HEK293 (cell line): ENCODE results near the gene RPS6KB2.

Experiments used
- CTCF ChIA-PET: fragments of 350-600 bp; formaldehyde crosslinking; extraction: SDS; loops from one replicate; lab custom pipeline; 2021; ENCODE audit warnings: antibody characterized with exemption; lab: Yijun Ruan, JAX
- POLR2A ChIA-PET: fragments of 300-600 bp; formaldehyde crosslinking; extraction: SDS; loops from one replicate; lab custom pipeline; 2020; ENCODE audit warnings: antibody characterized with exemption, inconsistent platforms; lab: Yijun Ruan, JAX
- H3K27ac ChIP-seq: fragments of 200-500 bp; sonication (Bioruptor generic); 2 replicates; pipeline ENCODE4 v1.5.1; 2014; ENCODE audit warnings: low read depth, low read length, control low read depth, inconsistent platforms; ENCODE audit errors: extremely low read depth
- H3K36me3 ChIP-seq, 2 experiments: fragments of 200-500 bp in 1 of 2; sonication (Bioruptor generic) in 1 of 2; 1 replicate in 1 of 2; 2 replicates in 1 of 2; pipeline ENCODE4 v1.5.1; 2014 to 2017; ENCODE audit warnings: inconsistent platforms in 2 of 2, low read length in 2 of 2; ENCODE audit not compliant: control insufficient read depth in 2 of 2, insufficient read depth in 1 of 2
- H3K4me1 ChIP-seq: fragments of 200-500 bp; sonication (Bioruptor generic); 2 replicates; pipeline ENCODE4 v1.5.1; 2014; ENCODE audit warnings: mild to moderate bottlenecking, low read length, inconsistent platforms; ENCODE audit not compliant: control insufficient read depth, insufficient read depth
- H3K4me3 ChIP-seq: 2 replicates; pipeline ENCODE4 v1.5.1; 2011; ENCODE audit warnings: low read depth, mild to moderate bottlenecking, control low read depth, low read length, moderate library complexity
- H3K9me3 ChIP-seq: fragments of 200-500 bp; sonication (Bioruptor generic); 2 replicates; pipeline ENCODE4 v1.5.1; 2014; ENCODE audit warnings: low read depth, low read length, inconsistent platforms; ENCODE audit not compliant: control insufficient read depth, insufficient read depth
- BCL11A ChIP-seq: fragments of 450-650 bp; formaldehyde crosslinking; IDR thresholded peaks from 2 replicates; pipeline ENCODE4 v1.5.1; 2016; ENCODE audit warnings: low read depth, missing biosample characterization, missing genetic modification characterization
- IKZF3 ChIP-seq: fragments of 450-650 bp; IDR thresholded peaks from 2 replicates; pipeline ENCODE4 v1.5.0; 2018; ENCODE audit warnings: missing biosample characterization, mild to moderate bottlenecking, missing genetic modification characterization, moderate library complexity
- PBX3 ChIP-seq: sonication (generic); formaldehyde crosslinking; IDR thresholded peaks from 2 replicates; pipeline ENCODE4 v1.8.1; 2022; ENCODE audit warnings: mild to moderate bottlenecking, moderate library complexity, missing genetic modification reagents
- PRDM10 ChIP-seq: fragments of 450-650 bp; formaldehyde crosslinking; IDR thresholded peaks from 2 replicates; pipeline ENCODE4 v1.5.1; 2016; ENCODE audit warnings: missing biosample characterization, missing genetic modification characterization
- PRDM2 ChIP-seq: fragments of 450-650 bp; formaldehyde crosslinking; IDR thresholded peaks from 2 replicates; pipeline ENCODE4 v1.5.1; 2016; ENCODE audit warnings: missing biosample characterization, missing genetic modification characterization, borderline replicate concordance
- SP3 ChIP-seq: fragments of 450-650 bp; formaldehyde crosslinking; IDR thresholded peaks from 2 replicates; pipeline ENCODE4 v1.5.1; 2016; ENCODE audit warnings: missing biosample characterization, missing genetic modification characterization
- ZBTB17 ChIP-seq: fragments of 450-650 bp; formaldehyde crosslinking; IDR thresholded peaks from 2 replicates; pipeline ENCODE4 v1.5.1; 2016; ENCODE audit warnings: missing biosample characterization, missing genetic modification characterization
- ZBTB6 ChIP-seq: fragments of 450-650 bp; formaldehyde crosslinking; IDR thresholded peaks from 2 replicates; pipeline ENCODE4 v1.5.1; 2017; ENCODE audit warnings: missing biosample characterization, missing genetic modification characterization
- ZNF155 ChIP-seq: fragments of 450-650 bp; formaldehyde crosslinking; IDR thresholded peaks from 2 replicates; pipeline ENCODE4 v1.5.1; 2016; ENCODE audit warnings: missing biosample characterization, missing genetic modification characterization
- ZNF16 ChIP-seq: fragments of 450-650 bp; formaldehyde crosslinking; IDR thresholded peaks from 2 replicates; pipeline ENCODE4 v1.5.1; 2016; ENCODE audit warnings: low read depth, missing biosample characterization, missing genetic modification characterization
- ZNF248 ChIP-seq: fragments of 450-650 bp; formaldehyde crosslinking; IDR thresholded peaks from 2 replicates; pipeline ENCODE4 v1.5.1; 2017; ENCODE audit warnings: missing biosample characterization, missing genetic modification characterization
- ZNF266 ChIP-seq: fragments of 450-650 bp; formaldehyde crosslinking; IDR thresholded peaks from 2 replicates; pipeline ENCODE4 v1.5.1; 2016; ENCODE audit warnings: missing biosample characterization, missing genetic modification characterization, low read depth
- ZNF366 ChIP-seq: fragments of 450-650 bp; formaldehyde crosslinking; conservative IDR thresholded peaks from 2 replicates; pipeline ENCODE4 v1.5.1; 2016; ENCODE audit warnings: missing biosample characterization, missing genetic modification characterization
- ZNF416 ChIP-seq: fragments of 450-650 bp; formaldehyde crosslinking; IDR thresholded peaks from 2 replicates; pipeline ENCODE4 v1.5.1; 2016; ENCODE audit warnings: missing biosample characterization, missing genetic modification characterization
- ZNF423 ChIP-seq: fragments of 450-650 bp; formaldehyde crosslinking; IDR thresholded peaks from 2 replicates; pipeline ENCODE4 v1.5.1; 2016; ENCODE audit warnings: missing biosample characterization, missing genetic modification characterization
- ZNF473 ChIP-seq: fragments of 450-650 bp; formaldehyde crosslinking; IDR thresholded peaks from 2 replicates; pipeline ENCODE4 v1.5.1; 2017; ENCODE audit warnings: missing biosample characterization, missing genetic modification characterization
- ZNF521 ChIP-seq: fragments of 450-650 bp; formaldehyde crosslinking; IDR thresholded peaks from 2 replicates; pipeline ENCODE4 v1.5.1; 2017; ENCODE audit warnings: missing biosample characterization, mild to moderate bottlenecking, missing genetic modification characterization
- ZNF561 ChIP-seq: fragments of 450-650 bp; IDR thresholded peaks from 2 replicates; pipeline ENCODE4 v1.5.1; 2018; ENCODE audit warnings: missing biosample characterization, missing genetic modification characterization, borderline replicate concordance
- ZNF626 ChIP-seq: fragments of 450-650 bp; sonication (Bioruptor Pico); formaldehyde crosslinking; IDR thresholded peaks from 2 replicates; pipeline ENCODE4 v1.5.1; 2018; ENCODE audit warnings: missing biosample characterization, missing genetic modification characterization, inconsistent platforms
- ZNF629 ChIP-seq: fragments of 450-650 bp; formaldehyde crosslinking; IDR thresholded peaks from 2 replicates; pipeline ENCODE4 v1.5.1; 2017; ENCODE audit warnings: missing biosample characterization, missing genetic modification characterization
- ZNF664 ChIP-seq: fragments of 450-650 bp; formaldehyde crosslinking; IDR thresholded peaks from 2 replicates; pipeline ENCODE4 v1.5.1; 2016; ENCODE audit warnings: missing biosample characterization, missing genetic modification characterization
- ZNF76 ChIP-seq: fragments of 450-650 bp; formaldehyde crosslinking; IDR thresholded peaks from 2 replicates; pipeline ENCODE4; 2016; ENCODE audit warnings: low read depth, missing biosample characterization, missing genetic modification characterization, borderline replicate concordance
- ZNF837 ChIP-seq: fragments of 450-650 bp; formaldehyde crosslinking; IDR thresholded peaks from 2 replicates; pipeline ENCODE4 v1.5.1; 2016; ENCODE audit warnings: missing biosample characterization, missing genetic modification characterization
- ZSCAN4 ChIP-seq: fragments of 450-650 bp; formaldehyde crosslinking; IDR thresholded peaks from 2 replicates; pipeline ENCODE4 v1.5.1; 2017; ENCODE audit warnings: missing biosample characterization, missing genetic modification characterization
- ZXDB ChIP-seq: fragments of 450-650 bp; formaldehyde crosslinking; IDR thresholded peaks from 2 replicates; pipeline ENCODE4 v1.5.1; 2016; ENCODE audit warnings: missing biosample characterization, missing genetic modification characterization

The RPS6KB2 gene

GRCh38 chr11:67397536-67397935, 30.8 kb upstream of the RPS6KB2 start (continued):
- TF ChIP-seq PRDM2 (tag by site-specific recombination) (no peak), IKZF3 (tag by site-specific recombination) (no peak), ZNF248 (tag by site-specific recombination) (no peak), ZSCAN4 (tag by site-specific recombination) (no peak), ZNF473 (tag by site-specific recombination) (no peak), ZNF521 (no peak), ZNF664 (tag by site-specific recombination) (no peak), ZNF16 (tag by site-specific recombination) (no peak), ZNF366 (tag by site-specific recombination) (no peak), ZNF629 (tag by site-specific recombination) (no peak), ZNF266 (tag by site-specific recombination) (no peak), SP3 (no peak), ZNF837 (tag by site-specific recombination) (no peak), ZNF423 (tag by site-specific recombination) (no peak), PRDM10 (no peak)

- Histone ChIP-seq H3K36me3 (peaks cover 0 to 68% of the 10 kb centered on the region in 2 experiments; a peak in 2 of 3 replicates), H3K4me1 (no peaks in the 10 kb centered on the region), H3K27ac (no peak overlapping the region), H3K4me3 (no peak overlapping the region), H3K9me3 (no peaks in the 10 kb centered on the region)
- CTCF ChIA-PET: no interaction called here
- POLR2A ChIA-PET: interaction anchor here (1.0 kb wide), 1 partner anchor 29 kb away, joined by 3 read pairs; no protein-coding TSS in a partner anchor
- TF ChIP-seq ZNF76 (tag by site-specific recombination) (no peak), ZNF664 (tag by site-specific recombination) (no peak), ZNF561 (no peak), ZNF416 (tag by site-specific recombination) (no peak), ZBTB6 (tag by site-specific recombination) (no peak), PBX3 (CRISPR knock-in tag) (no peak), ZBTB17 (tag by site-specific recombination) (no peak), BCL11A (no peak), ZXDB (no peak), ZNF626 (no peak), ZNF155 (tag by site-specific recombination) (no peak), ZNF837 (tag by site-specific recombination) (no peak)
These were observed 30.2 kb upstream of the RPS6KB2 start for GRCh38 chr11:67397986-67398660.
